NCI-H748 treated with DMSO at 0.1 percent for 48 hours (cell line): ENCODE measurements around the gene FANCC.
A peak's percentile ranks its signal among the peaks of the same experiment; 100 is the strongest.

ENCODE experiments used
- DNase-seq: peaks from one replicate; lab custom pipeline; 2025; lab: John Stamatoyannopoulos, UW

FANCC gene

GRCh38 chr9:95067057-95067456 lies 250.5 kb downstream of the FANCC start:
- DNase-seq: no peak

DNA sequence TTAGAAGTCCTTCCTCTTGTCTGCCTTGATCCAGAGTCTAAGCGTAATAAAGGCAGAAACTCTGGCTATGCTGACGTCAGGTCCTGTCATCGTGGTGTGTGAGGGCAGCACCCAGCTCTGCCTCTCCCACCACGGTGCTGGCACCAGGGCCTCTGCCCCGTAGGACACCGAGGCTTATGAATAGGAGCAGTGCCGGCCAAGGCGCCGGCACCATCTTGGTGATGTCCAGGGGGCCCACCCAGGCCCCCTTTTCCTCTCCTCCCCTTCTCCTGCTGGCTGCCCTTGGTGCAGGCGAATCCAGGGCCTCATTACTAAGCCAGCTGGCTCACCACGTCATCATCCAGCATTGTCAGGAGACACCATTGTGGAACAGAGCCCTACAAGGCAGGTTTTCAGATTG lies 252.3 kb downstream of the FANCC start:
- no peak for DNase-seq

- no peak for DNase-seq
These were observed 254.2 kb downstream of the FANCC start for GRCh38 chr9:95063300-95063699.

DNA sequence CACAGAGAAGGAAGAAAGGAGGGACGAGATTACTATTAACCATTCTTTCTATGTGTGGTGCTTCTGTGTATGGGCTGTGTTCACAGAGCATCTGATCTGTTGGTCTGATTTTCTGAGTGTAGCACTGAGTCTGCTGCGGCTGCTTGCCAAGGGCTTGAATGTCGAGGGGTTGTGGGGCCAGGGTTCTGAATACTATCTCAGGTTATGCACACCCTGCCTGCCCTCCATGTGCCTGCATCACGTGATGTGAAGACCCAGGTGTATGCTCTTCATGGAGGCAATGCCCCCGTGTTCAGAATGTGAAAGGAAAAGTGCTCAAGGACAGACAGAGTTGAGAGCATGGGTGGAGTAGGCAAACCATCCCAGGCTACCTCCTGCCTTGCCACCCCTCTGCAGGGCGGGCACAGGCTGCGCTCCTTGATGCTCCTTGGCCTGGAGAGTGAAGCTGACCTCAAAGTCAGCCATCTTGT lies 254.9 kb downstream of the FANCC start:
- no peak for DNase-seq

DNA sequence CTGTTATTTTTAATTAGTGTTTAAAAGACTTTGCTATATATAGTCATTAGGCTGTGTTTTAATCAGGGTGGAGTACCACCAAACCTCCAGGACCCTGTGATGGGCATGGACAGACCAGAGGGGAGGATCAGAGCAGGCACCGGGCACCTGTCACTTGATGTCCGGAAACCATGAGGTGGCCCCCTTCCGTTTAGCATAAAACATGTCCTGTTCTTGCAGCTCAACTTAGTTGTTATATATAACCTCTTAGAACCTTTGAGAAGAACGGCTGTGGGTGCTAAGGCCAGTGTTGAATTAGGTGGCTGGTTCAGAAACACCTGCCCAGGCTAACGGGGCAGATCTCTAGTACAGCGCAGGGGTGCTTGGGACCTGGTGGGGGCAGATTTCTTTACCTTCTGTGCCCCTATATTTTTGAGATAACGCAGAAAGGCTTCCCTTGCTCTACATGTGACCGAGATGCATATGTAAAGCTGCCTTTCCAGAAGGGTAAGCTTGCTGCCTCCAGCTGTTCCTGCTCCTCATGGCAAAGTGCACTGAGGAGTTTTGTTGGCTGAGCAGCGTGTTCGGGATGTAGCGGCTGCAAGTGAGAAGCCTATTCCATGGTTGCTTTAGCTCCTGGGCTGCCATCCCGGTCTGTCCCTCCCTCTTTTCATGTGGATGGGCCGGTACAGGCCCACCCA lies 255.5 kb downstream of the FANCC start:
- no peak for DNase-seq

- DNase-seq: no peak
These were observed 256.6 kb downstream of the FANCC start for GRCh38 chr9:95060916-95061315.

- DNase-seq: no peak
These were observed 257.3 kb downstream of the FANCC start for GRCh38 chr9:95060234-95060633.

DNA sequence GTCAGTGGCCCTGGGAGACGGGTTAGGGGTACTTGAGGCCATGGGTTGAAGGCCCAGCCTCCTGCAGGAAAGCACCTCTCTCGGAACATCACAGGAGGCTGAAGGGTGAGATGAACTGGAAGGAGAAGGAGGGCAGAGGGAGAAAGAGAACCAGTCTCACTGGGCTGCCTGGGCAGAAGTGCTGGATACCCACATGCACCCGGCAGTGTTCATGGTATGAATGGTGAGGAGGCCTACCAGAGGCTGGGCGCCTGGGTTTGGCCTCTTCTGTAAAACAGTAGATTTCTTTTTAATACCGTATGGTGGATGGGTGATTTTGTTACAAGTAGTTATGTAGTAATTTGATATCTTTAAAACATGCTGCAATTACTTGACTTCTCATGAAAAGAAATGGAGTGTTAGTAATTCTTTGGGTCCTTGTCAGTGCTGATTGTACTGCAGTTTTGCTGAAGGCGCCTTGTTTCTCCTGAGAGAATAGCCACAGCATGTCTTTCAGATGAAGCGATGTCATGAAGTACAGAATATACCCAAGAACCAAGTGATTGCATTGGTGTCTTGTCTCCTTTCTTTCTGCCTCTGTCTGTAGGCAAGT lies 258.6 kb downstream of the FANCC start:
- DNase-seq: no peak

DNA sequence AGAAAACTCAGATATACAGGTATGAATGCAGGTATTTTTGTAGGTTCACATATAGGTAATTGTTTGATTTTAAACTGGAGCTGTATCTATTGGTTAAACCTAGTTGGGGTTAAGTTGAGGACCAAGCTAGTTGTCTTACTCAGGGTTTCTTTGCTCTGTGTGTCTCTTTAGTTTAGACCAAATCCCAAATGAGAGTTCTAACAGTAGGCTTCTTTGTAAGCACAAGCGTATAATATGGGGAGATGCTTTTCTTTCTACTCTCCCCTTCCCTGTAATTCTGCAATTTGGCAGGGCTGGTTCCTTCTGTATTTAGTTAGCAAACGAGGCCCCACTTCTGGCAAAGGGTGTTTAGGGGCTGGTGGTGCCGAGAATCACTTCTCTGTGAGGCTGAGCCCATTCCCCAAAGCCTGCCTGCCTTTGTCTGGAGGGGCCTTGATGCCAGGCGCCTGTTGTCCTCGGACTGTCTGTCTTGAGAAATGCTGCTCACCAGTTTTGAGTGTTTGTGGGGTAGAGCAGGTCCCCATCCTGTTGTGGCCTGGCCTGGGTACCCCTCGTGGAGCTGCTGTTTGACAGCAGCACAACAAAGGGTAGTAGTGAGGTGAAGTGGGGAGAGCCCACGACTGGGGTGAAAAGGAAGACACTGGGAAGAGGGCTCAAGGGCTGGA lies 259.3 kb downstream of the FANCC start:
- DNase-seq: no peak

DNA sequence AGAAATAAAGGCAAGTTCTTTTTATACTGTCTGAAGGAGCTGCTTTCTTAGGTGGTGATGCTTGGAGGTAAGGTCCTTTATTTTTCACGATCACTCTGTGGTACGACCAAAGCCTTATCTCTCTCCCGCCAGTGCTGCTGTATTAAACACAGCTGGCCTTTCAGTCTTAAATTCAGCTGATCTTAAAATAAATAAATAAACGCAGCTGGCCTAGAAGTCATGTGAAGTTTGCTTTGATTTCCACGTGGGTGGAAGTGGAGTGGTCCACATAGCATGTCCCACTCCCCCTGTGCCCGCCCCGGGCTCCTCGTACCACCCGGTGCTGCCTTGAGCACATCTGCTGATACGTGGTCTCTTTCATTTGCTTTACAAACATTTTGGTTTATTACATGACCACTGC lies 260.4 kb downstream of the FANCC start:
- DNase-seq: peak; percentile 31

- peak; percentile 27 for DNase-seq
These were observed 261.5 kb downstream of the FANCC start for GRCh38 chr9:95055851-95056551.

DNA sequence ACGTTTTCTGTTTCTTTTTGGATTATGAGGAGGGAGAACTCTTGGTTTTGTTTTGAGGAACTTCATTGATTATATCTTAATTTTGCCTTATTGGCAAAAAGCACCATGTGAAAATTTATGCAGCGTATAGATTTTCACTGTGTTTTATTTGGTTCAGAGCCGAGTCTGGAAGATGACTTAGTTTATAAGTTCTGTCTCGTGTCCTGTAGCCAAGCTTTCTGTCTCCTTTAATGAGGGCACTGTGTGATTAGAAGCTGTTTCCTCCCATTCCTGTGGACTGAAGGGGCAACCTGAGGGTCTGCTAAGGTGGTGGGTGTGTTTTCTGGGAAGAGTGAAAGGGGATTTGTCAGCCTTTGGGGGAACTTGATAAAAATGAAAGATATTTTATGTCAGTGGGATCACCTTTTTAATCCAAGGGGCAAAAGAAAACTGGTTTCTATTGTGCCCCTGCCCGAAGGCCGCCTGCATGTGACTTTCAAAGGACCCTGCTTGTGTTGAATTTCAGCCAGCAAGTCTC lies 262.1 kb downstream of the FANCC start:
- DNase-seq: no peak

- no peak for DNase-seq
These were observed 263.6 kb downstream of the FANCC start for GRCh38 chr9:95053611-95054570.

GRCh38 chr9:95049761-95050160 lies 267.7 kb downstream of the FANCC start:
- no peak for DNase-seq
